Measurements from ENCODE around the gene APOBEC3B. TPM values are rescaled to one million over a fixed set of nuclear protein-coding genes. Genes with fewer than 3 reads are reported as not detected.

Gene APOBEC3B
- total and polyA plus RNA-seq, 2 donors (not counting 3 experiments of a cell fraction or from before 2014, with no cell fraction given), result 10.3 to 19.9 TPM

DNA sequence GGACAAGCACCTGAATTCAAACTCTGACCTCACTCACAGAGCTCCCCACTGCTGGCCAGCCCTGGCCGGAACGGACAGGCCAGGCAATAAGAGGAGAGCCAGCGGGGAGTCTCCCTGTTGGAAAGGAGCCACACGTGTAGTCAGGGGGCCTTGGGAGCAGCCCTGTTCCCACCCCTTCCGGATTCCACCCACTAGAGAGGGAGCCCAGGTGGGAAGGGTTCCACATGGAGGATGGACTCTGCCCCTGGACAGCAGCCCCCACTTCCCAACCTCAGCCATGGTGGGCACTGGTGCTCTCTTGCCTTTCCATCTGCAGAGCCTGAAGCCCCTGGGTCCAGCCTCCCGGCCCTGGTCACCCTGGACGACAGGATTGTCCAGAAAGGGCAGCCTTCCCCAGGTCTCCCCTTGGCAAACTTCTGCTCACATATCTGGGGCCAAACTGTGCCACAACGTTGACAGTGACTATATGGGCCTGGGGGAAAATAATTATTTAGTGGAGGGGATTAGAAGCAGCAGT is 32.2 kb upstream of the APOBEC3B start:
- dilution Hi-C loops (cut with MboI; ENCODE audit: extremely low pct_ligation_motif_present, low sequenced_read_pairs), result no loop called here
- FAIRE-seq, result no peak

DNA sequence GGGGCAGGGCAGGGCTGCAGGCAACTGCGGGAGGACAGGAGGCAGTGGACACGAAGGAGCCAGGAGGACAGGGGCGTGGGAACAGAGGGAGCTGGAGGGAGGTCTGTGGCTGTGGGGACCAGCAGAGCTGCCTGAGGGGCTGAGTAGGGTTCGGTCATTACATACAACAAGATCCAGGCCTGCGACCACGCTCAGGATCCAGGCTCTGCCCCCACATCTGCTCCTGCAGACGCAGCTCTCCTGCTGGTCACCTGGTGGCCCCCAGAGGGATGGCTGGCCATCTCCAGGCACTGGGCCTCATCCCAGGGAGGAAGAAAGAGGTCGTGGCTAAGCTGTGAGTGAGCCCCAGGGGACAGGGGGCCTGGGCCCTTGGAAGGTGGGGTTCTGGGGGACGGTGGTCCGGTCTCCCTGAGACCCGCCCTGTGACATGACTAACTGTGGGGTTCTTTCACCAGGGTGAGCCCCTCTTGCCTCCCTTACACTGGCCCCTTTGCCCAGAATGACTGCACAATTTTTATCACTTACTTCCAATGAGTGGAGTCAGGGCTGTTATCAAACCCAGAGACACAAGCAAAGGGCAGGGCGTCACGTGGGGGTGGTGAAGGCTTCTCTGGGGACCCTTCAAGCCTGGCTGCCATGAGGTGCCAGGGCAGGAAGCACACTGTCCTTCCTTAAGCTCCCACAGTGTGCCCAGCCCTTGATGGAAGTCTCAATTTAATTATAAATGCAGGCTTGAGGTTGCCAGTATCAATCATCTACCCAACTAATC is 31.4 kb upstream of the APOBEC3B start:
- no peak overlapping the region for H3K27ac ChIP-seq (ENCODE audit: insufficient read depth, low read depth, low read length)
- H3K27me3 ChIP-seq (ENCODE audit: control insufficient read depth in 2 of 2, insufficient read depth in 2 of 2, low read length in 2 of 2), result peaks cover 0 to 3% of the 10 kb centered on the region in 2 experiments
- dilution Hi-C loops (cut with MboI; ENCODE audit: extremely low pct_ligation_motif_present, low sequenced_read_pairs) (no loop called here), intact Hi-C loops (cut with micrococcal nuclease) (no loop called here)
- no peak for DNase-seq (ENCODE audit: low read depth, low spot score)
- FAIRE-seq, result no peak
- H3K4me2 ChIP-seq (ENCODE audit: insufficient read depth, low read length), result no peak overlapping the region
- H2AFZ ChIP-seq (ENCODE audit: low read depth, low read length), result no peak overlapping the region
- no peak overlapping the region for H3K9ac ChIP-seq (replicated peaks; ENCODE audit: extremely low read depth, insufficient read depth, low read length)
- H3K4me3 ChIP-seq (replicated peaks in 1 of 3; ENCODE audit: insufficient read depth in 1 of 3, low read depth in 1 of 3, low read length in 3 of 3), result no peak overlapping the region
- H4K20me1 ChIP-seq (replicated peaks; ENCODE audit: control insufficient read depth, extremely low read depth, insufficient read depth, low read length), result no peaks in the 10 kb centered on the region
- no peaks in the 10 kb centered on the region for H3K36me3 ChIP-seq (ENCODE audit: control insufficient read depth in 2 of 2, extremely low read depth in 1 of 2, insufficient read depth in 2 of 2, low read length in 2 of 2)
- H3K79me2 ChIP-seq (ENCODE audit: control insufficient read depth, insufficient read depth, low read length), result no peaks in the 10 kb centered on the region
- TF ChIP-seq MYC (IDR thresholded peaks at IDR 0.05; ENCODE audit: low read depth, low read length) (no peak), EZH2 (IDR thresholded peaks at IDR 0.05; ENCODE audit: borderline replicate concordance, low read depth, low read length, severe bottlenecking) (no peak), POLR2A (IDR thresholded peaks at IDR 0.05; ENCODE audit: low read depth, low read length) (no peak), JUN (IDR thresholded peaks at IDR 0.05; ENCODE audit: borderline replicate concordance, insufficient read depth, insufficient read length, low read depth) (no peak)
- no peaks in the 10 kb centered on the region for H3K9me3 ChIP-seq (replicated peaks; ENCODE audit: control insufficient read depth, insufficient read depth, low read length)
- no peaks in the 10 kb centered on the region for H3K9me1 ChIP-seq (replicated peaks; ENCODE audit: control insufficient read depth, extremely low read depth, insufficient read depth, low read length)
- CTCF ChIA-PET, result interaction anchor here (1.3 to 2.3 kb wide), 5 partner anchors 16 to 182 kb away, joined by 3 to 8 read pairs (median 6); no protein-coding TSS in a partner anchor
- POLR2A ChIA-PET, result no interaction called here
- no peaks in the 10 kb centered on the region for H3K4me1 ChIP-seq (ENCODE audit: control insufficient read depth, extremely low read depth, insufficient read depth, low read length)
- BruUV-seq (replicated peaks), result no TSS peak

More for the DNA sequence above, 32.2 kb upstream of the APOBEC3B start:
- TF ChIP-seq POLR2A (IDR thresholded peaks at IDR 0.05; ENCODE audit: low read depth, low read length), result no peak
- TF ChIP-seq JUN (IDR thresholded peaks at IDR 0.05; ENCODE audit: borderline replicate concordance, insufficient read depth, insufficient read length, low read depth), result no peak
- no TSS peak for BruUV-seq (replicated peaks)
- H3K36me3 ChIP-seq (ENCODE audit: control insufficient read depth in 2 of 2, extremely low read depth in 1 of 2, insufficient read depth in 2 of 2, low read length in 2 of 2), result no peaks in the 10 kb centered on the region
- no peaks in the 10 kb centered on the region for H3K9me1 ChIP-seq (replicated peaks; ENCODE audit: control insufficient read depth, extremely low read depth, insufficient read depth, low read length)
- no peak overlapping the region for H3K27ac ChIP-seq (ENCODE audit: insufficient read depth, low read depth, low read length)
- DNase-seq (ENCODE audit: low read depth, low spot score), result no peak
- intact Hi-C loops (cut with micrococcal nuclease), result no loop called here
- POLR2A ChIA-PET, result no interaction called here
- no peaks in the 10 kb centered on the region for H3K79me2 ChIP-seq (ENCODE audit: control insufficient read depth, insufficient read depth, low read length)
- no peaks in the 10 kb centered on the region for H3K9me3 ChIP-seq (replicated peaks; ENCODE audit: control insufficient read depth, insufficient read depth, low read length)
- H2AFZ ChIP-seq (ENCODE audit: low read depth, low read length), result no peak overlapping the region
- H4K20me1 ChIP-seq (replicated peaks; ENCODE audit: control insufficient read depth, extremely low read depth, insufficient read depth, low read length), result no peaks in the 10 kb centered on the region
- peaks cover 0 to 3% of the 10 kb centered on the region in 2 experiments for H3K27me3 ChIP-seq (ENCODE audit: control insufficient read depth in 2 of 2, insufficient read depth in 2 of 2, low read length in 2 of 2)
- H3K4me2 ChIP-seq (ENCODE audit: insufficient read depth, low read length), result no peak overlapping the region
- H3K9ac ChIP-seq (replicated peaks; ENCODE audit: extremely low read depth, insufficient read depth, low read length), result no peak overlapping the region
- CTCF ChIA-PET, result interaction anchor here (1.2 to 1.8 kb wide), 3 partner anchors 23 to 181 kb away, joined by 3 to 6 read pairs (median 3); no protein-coding TSS in a partner anchor
- H3K4me3 ChIP-seq (replicated peaks in 1 of 3; ENCODE audit: insufficient read depth in 1 of 3, low read depth in 1 of 3, low read length in 3 of 3), result no peak overlapping the region
- H3K4me1 ChIP-seq (ENCODE audit: control insufficient read depth, extremely low read depth, insufficient read depth, low read length), result no peaks in the 10 kb centered on the region
